ENCODE measurements around the gene HSPG2.

DNA sequence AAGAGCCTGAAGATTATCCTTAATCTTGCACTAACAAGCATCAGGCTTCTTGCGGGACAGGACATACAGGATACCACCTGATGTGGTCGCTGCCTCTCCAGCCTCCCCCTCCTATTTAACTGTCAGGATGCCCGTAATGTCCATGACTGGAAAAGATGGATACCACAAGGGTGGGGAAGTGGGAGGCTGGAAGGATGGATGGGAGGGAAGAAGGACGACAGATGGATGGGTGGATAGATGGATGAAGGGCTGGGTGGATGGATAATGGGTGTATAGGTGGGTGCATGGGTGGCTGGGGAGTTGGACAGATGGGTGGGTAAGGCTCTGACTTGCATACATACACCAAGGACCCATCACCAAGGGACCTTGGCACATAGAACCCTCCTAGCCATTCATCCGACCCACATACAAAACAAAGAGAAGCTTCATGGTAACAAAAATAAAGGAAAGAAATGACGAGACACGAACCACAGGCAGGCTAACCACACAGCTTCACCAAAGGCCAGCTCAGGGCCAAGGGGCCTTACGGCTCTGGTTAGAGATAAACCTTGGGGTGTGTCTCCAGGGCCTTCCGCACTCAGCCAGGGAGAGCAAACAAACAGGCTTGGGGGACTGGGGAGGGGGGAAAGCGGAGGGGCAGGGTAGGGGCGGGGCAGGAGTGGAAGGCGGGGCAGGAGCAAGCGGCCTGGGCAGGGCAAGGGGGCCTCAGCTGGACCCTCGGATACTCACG, 50.5 kb downstream of the HSPG2 start:
- TF ChIP-seq, protein P1, sequence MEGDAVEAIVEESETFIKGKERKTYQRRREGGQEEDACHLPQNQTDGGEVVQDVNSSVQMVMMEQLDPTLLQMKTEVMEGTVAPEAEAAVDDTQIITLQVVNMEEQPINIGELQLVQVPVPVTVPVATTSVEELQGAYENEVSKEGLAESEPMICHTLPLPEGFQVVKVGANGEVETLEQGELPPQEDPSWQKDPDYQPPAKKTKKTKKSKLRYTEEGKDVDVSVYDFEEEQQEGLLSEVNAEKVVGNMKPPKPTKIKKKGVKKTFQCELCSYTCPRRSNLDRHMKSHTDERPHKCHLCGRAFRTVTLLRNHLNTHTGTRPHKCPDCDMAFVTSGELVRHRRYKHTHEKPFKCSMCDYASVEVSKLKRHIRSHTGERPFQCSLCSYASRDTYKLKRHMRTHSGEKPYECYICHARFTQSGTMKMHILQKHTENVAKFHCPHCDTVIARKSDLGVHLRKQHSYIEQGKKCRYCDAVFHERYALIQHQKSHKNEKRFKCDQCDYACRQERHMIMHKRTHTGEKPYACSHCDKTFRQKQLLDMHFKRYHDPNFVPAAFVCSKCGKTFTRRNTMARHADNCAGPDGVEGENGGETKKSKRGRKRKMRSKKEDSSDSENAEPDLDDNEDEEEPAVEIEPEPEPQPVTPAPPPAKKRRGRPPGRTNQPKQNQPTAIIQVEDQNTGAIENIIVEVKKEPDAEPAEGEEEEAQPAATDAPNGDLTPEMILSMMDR (conservative IDR thresholded peaks at IDR 0.05 in 1 of 2, IDR thresholded peaks at IDR 0.05 in 1 of 2; ENCODE audit: extremely low read depth in 1 of 2, insufficient read depth in 1 of 2, low read depth in 1 of 2, low read length in 2 of 2): no peak
- TF ChIP-seq EZH2 (IDR thresholded peaks at IDR 0.05; ENCODE audit: borderline replicate concordance, low read length): no peak
